GM18526 (cell line): ENCODE results near the gene NCOR1.

ENCODE experiments used
- POLR2A ChIP-seq: IDR thresholded peaks from 3 replicates; pipeline ENCODE4 v1.6.1; 2011; ENCODE audit not compliant: insufficient read length; ENCODE audit errors: extremely low read depth

Gene NCOR1

DNA sequence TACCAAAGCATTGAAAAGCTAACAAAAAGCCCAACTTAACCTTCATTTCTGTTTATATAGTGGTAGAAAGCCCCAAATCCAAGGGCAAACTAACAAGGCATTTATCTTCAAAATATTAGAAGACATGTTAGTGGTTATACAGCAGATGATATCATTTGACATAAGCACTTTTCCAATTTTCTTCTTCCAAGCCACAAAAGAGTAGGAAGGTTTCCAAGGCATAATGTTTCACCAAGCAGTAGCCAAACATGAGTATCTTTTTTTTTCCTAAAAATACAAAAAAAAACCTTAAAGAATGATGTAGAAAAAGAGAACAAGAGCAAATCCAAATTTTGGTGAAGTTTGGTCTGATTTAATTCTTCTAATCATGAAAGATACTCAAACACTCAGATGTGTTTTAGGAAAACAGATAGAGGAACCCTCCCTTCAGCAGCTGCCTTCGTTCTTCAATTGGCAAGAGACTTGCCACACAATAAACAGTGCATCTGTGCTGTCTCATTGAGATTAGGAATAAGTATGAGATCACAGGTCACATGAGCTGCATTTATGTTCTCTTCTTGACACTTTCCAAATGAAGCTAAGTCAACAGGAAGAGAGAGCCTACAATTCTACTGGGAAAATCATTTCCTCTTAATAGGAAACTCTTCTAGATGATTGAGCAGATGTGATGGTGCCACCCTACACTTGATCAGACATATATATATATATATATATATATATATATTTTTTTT lies 109.0 kb downstream of the NCOR1 start:
- no peak for TF ChIP-seq POLR2A

DNA sequence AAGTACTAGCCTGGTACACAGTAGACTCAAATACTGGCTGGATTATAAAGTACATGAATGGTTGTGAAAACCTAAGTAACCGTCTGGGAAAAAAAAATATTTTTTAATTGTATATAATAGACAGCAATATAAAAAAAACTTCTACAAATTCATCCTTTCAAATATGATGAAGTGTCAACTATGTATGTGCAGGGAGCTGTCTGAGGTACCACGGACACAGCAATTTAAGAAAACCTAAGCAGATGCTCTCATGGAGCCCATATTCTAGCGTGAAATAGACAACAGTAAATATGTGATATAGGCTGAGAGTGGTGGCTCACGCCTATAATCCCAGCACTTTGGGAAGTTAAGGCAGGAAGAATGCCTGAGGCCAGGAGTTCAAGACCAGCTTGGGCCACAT lies 111.1 kb downstream of the NCOR1 start:
- TF ChIP-seq POLR2A = no peak

DNA sequence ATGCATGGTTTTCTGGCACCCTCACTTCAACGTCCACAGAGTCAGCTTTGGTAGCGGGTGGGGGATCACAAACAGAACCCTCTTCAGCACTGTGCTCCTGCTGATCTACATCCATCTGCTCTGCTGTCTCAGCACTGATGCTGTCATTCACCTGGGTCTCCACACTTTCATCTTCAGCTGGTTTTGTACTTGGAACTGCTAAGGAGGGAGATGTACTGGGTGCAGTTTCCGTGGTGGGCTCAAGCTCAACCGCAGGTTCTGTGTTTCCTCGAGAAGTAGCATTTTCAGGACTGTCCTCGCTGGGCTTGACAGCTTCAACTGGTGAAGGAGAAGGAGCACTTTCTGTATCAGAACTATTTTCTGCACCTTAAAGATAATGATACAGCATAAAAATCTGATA lies 113.9 kb downstream of the NCOR1 start:
- TF ChIP-seq POLR2A = no peak

DNA sequence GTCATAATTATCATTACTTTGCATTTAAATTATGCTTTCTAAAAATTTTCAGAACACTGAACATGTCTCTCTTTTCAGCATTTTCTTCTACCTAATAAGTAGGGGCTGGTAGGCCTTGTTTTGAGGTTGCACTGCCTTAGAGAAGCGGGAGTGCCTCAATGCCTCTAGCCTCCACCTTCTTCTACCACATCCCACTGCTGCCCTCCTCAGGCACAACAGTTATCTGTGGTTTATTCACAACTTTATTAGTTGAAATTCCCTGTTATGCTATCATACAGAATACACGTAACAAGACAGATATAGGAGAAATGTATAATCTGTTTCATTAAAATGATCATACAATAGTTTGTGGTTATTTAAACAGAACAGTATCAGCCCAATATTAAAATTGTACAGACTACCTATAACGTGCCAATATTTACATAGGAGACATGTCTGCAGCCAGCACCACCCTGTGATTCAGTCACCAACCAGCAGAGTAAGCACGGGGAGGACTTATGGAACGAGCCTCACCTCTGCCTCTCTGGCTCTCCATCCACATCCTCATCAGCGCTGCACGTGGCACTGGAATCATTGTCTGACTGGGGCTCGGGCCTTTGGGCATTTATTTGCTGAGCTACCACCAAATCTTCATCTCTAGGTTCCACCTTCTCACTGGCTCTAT lies 114.5 kb downstream of the NCOR1 start:
- no peak for TF ChIP-seq POLR2A

DNA sequence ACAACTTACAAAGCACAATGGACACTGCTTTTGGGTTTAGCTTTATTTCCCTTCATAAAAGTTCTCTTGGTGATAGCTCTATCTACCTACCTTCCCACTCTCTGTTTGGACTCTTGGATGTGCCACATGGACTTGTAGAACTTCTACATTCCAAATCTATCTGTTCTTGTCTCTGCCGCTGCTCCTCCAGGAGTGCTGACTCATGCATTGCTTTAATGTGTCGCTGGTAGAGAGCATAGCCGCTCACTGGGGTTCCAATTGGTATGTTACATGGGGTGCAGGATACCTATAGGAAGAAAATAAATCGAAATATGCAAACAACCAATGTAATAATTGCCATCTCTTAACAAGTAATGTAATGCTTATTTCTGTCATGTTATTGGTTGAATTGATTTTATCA lies 123.6 kb downstream of the NCOR1 start:
- TF ChIP-seq POLR2A = no peak

DNA sequence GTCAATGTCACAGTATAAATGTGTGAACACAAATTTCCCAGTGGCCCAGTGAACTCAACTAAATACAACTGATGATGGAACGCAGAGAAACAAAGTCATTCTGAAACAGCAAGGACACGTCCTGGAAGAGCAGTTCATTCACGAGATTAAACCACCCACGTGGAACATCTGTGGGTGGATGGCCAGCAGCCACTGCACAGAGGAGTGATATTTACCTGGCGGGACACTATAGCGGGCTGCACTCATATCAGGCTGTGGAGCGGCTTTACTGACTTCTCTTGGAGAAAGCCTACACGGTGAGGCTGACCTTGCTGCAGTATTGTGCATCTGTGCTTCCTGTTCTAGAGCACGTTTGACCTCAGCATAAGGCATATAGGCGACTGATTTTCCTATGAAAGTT lies 128.4 kb downstream of the NCOR1 start:
- no peak for TF ChIP-seq POLR2A

DNA sequence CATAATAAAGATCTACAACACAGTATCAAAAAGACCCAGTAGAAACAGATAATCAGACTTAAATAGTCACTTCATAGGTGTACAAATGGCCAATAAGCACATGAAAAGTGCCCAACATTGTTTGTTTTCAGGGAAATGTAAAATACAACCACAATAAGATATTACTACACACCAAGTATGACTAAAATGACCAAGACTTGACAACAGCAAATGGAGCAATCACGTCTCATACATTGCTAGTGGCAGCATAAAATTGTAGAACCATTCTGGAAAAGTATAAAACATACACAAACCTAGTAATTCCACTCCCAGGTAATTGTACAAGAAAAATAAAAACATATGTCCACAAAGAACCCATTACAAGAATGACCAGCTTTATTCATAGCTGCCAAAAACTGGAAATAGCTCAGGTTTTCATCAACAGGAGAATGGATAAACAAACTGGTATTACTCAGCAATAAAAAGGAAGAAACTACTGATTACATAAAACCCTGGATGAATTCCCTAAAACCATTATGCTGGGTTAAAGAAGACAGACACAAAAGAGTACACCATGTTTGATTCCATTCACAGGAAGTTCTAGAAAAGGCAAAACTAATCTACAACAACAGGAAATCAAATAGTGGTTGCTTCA lies 130.2 kb downstream of the NCOR1 start:
- no peak for TF ChIP-seq POLR2A

DNA sequence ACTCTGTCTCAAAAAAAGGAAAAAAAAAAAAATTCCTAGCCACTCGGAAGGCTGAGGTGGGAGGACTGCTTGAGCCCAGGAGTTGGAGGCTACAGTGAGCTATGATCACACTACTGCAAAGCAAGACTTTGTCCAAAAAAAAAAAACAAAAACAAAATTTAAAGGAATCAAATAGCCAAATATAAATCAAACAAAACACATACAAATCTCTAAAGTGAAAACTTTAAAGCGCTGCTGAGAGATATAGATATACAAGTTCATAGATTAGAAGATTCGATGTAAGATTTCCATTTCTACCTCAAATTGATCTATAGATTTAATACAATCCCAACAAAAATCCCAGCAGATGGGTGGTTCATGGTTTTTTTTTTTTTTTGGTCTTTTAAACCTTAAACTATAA lies 132.1 kb downstream of the NCOR1 start:
- no peak for TF ChIP-seq POLR2A

DNA sequence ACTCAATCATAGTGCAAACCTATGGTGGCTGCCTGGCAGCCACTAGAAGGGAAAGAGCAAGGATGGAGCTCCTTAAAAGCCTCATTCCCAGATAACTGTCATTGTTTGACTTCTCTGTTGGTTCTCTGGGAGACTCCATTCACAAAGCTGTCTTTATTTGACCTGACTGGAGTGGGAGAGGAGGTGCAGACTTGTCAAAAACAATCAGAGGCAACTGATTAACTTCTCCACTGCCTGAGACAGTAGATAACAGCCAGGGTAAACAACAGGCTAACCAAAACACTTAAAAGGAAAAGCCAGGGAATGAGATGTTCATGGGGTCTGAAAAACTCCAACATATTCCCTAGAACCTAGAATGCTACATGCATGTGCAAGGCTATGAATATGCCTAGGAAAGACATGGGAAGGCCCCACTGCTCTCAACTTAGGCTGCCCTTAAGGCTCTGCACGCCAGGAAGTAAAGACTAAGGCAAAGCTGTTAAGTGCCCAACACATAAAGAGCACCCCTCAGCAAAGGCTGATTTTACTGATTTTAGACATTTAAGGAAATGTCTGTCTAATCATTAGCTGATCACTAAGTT lies 133.7 kb downstream of the NCOR1 start:
- TF ChIP-seq POLR2A = no peak

DNA sequence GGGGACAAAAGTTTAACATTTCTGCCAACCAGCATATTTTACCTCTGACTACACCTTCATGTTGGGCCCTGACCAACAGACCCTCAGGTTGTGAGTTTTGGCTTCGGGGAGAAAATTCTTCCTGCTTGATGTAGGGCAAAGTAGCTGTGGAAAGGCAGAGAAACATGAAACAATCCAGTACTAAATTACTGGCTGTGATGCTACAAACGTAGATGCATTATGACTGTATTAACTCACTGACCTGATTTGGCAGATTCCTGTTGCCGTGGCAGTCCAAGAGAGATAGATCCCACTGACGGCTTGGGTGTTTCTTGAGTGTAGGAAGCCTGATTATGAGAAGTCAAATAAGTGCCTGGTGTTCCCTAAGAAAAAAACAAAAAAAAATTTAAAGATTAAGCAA lies 135.0 kb downstream of the NCOR1 start:
- no peak for TF ChIP-seq POLR2A

DNA sequence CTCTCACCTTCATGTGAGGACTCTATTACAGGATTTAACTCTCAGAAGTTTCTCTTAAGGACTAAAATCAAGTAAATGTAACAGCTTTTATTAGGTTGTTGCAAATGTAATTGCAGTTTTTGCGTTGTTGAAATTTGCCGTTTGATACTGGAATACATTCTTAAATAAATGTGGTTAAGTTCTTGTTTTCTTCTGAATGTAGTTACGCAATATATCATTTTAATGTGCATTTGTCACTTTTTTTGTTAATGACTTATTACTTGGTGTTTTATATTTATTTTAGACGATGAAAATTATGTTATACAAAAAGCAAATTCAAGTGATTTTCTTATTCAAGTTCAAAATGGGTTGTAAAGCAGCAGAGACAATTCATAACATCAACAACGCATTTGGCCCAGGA lies 139.4 kb downstream of the NCOR1 start:
- no peak for TF ChIP-seq POLR2A

DNA sequence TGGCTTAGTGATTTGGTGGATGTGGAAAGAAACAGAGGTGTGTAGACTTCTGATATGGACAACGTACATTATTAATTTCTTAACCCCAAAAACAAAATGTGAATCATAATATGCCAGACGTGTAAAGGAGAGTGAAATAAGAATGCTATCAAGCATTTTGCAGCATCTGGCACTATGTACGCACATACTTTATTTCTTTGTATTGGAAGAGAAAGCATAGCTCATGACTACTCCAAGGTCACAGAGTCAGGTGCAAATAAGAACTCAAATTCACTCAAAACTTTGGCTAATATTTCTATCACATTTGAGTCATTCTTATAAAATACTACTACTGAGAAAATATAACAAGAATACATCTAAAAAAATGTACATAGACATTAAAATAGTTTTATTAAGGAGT lies 140.9 kb downstream of the NCOR1 start:
- no peak for TF ChIP-seq POLR2A

DNA sequence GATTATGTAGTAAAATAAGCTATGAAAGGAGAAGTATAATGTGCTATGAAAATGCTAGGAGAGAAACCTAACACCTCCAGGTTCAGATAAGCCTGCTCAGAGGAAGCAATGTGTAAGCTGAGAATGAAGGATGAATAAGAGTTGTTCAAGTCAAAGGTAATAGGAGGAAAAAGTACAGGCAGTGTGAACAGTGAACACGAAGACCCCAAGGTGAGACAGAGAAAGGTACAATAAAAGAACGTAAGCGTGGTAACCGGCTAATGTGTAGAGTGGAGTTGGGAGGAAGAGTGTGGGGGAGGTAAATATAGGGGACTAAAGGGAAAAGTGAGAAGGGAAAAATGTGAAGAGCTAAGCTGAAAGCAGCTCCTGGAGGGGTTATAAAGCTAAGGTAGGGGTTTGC lies 141.5 kb downstream of the NCOR1 start:
- no peak for TF ChIP-seq POLR2A

DNA sequence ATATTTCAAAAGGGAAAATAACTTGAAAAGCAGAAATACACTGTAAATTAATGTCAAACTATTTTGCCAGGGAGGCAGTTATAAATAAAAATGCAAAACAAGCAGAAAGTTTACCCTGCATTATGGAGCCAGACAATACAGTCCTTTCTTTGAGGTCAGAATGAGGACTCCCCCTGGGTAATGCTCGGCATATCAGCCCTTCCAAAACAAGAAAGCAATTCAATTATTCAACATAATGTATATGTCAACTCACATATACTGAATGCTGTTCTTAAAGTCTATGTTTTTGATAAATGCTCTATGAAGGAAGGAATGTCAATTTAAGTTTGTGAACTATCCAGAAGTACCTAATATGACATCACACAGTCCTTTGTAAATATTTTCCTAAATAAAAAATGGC lies 143.3 kb downstream of the NCOR1 start:
- TF ChIP-seq POLR2A = no peak

DNA sequence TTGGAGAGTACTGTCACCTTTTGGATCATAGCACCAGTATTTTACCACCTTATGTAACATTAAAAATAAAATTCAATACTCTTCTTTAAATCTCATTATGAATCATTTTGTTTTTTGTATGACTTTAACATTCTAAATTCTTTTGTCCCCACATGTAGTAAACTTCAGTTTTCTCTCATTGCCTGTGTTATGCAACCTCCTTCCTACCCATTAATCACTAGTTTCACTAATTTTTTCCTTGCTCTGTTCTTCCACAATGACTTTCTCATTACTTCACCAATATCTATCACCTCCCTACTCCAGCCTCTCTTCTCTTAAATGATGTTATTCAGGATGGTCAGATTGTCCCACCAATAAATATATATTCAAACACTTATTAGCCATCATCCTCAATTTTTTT lies 147.0 kb downstream of the NCOR1 start:
- TF ChIP-seq POLR2A = no peak

DNA sequence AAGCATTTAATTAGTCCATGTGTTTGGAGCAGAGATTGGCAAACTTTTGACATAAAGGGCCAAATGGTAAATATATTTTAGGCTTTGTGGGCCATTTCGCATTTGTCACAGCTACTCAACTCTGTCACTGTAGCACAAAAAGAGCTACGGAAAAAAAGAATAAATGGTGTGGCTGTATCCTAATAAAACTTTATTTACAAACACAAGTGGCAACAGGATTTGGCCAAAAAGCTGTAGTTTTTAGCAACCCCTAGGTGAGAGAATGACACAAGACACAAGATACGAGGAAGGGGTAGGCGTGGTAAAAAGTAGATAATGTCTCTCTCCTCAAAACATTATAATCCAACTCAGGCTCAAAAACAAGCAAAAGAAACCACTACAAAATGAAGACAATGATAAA lies 149.2 kb downstream of the NCOR1 start:
- TF ChIP-seq POLR2A = no peak
